Loucy (cell line): ENCODE measurements around the gene SH3GLB1.

Experiments
- H2AFZ ChIP-seq: fragments of 200-600 bp; sonication (generic); 2 replicates; pipeline ENCODE4 v1.6.0; 2016; ENCODE audit warnings: antibody characterized with exemption, mild to moderate bottlenecking, low read length, moderate library complexity
- H3F3A ChIP-seq: fragments of 200-600 bp; 2 replicates; pipeline ENCODE4 v1.6.0; 2016; ENCODE audit warnings: antibody characterized with exemption, low read depth, mild to moderate bottlenecking
- H3K27me3 ChIP-seq: fragments of 200-600 bp; sonication (generic); 2 replicates; pipeline ENCODE4 v1.6.1; 2014; ENCODE audit warnings: low read length, mild to moderate bottlenecking; ENCODE audit not compliant: insufficient read depth, poor library complexity, severe bottlenecking
- H3K36me3 ChIP-seq: fragments of 200-600 bp; sonication (generic); 2 replicates; pipeline ENCODE4 v1.6.1; 2016; ENCODE audit warnings: low read length; ENCODE audit not compliant: insufficient read depth
- H3K4me1 ChIP-seq: fragments of 200-600 bp; sonication (generic); 2 replicates; pipeline ENCODE4 v1.5.1; 2014; ENCODE audit warnings: low read length, mild to moderate bottlenecking; ENCODE audit not compliant: insufficient read depth, poor library complexity, severe bottlenecking
- H3K4me2 ChIP-seq: fragments of 200-600 bp; sonication (generic); 2 replicates; pipeline ENCODE4 v1.6.0; 2014; ENCODE audit warnings: antibody characterized with exemption, low read length, low read depth, mild to moderate bottlenecking; ENCODE audit not compliant: poor library complexity, severe bottlenecking
- H3K4me3 ChIP-seq: fragments of 200-600 bp; sonication (generic); 2 replicates; pipeline ENCODE4 v1.5.1; 2014; ENCODE audit warnings: low read length, mild to moderate bottlenecking, mixed read lengths; ENCODE audit not compliant: poor library complexity, severe bottlenecking
- H3K79me2 ChIP-seq: fragments of 200-600 bp; sonication (generic); 2 replicates; pipeline ENCODE4 v1.6.1; 2014; ENCODE audit warnings: low read length; ENCODE audit not compliant: insufficient read depth
- H3K9ac ChIP-seq: fragments of 200-600 bp; sonication (generic); 2 replicates; pipeline ENCODE4 v1.6.0; 2014; ENCODE audit warnings: mild to moderate bottlenecking, low read depth, low read length, moderate library complexity; ENCODE audit not compliant: poor library complexity, severe bottlenecking
- H3K9me2 ChIP-seq: fragments of 200-600 bp; sonication (generic); replicated peaks from 2 replicates; pipeline ENCODE4 v1.6.1; 2016; ENCODE audit warnings: low read depth, low read length, mixed read lengths
- H3K9me3 ChIP-seq: fragments of 200-600 bp; sonication (generic); 2 replicates; pipeline ENCODE4 v1.6.1; 2014; ENCODE audit warnings: mild to moderate bottlenecking, antibody characterized with exemption, low read length, low read depth; ENCODE audit not compliant: insufficient read depth
- H4K20me1 ChIP-seq: fragments of 200-600 bp; sonication (generic); 2 replicates; pipeline ENCODE4 v1.6.0; 2014; ENCODE audit warnings: antibody characterized with exemption, low read length, mild to moderate bottlenecking; ENCODE audit not compliant: insufficient read depth, poor library complexity, severe bottlenecking
- EZH2phosphoT487 ChIP-seq: fragments of 200-600 bp; IDR thresholded peaks from 2 replicates; pipeline ENCODE4 v1.6.1; 2018; ENCODE audit warnings: antibody characterized with exemption, mild to moderate bottlenecking, moderate library complexity, borderline replicate concordance
- TF ChIP-seq, protein P1 (sequence below): fragments of 200-600 bp; sonication (generic); conservative IDR thresholded peaks from 2 replicates; pipeline ENCODE4 v1.5.1; 2014; ENCODE audit warnings: mild to moderate bottlenecking, antibody characterized with exemption, low read length

Gene SH3GLB1

DNA sequence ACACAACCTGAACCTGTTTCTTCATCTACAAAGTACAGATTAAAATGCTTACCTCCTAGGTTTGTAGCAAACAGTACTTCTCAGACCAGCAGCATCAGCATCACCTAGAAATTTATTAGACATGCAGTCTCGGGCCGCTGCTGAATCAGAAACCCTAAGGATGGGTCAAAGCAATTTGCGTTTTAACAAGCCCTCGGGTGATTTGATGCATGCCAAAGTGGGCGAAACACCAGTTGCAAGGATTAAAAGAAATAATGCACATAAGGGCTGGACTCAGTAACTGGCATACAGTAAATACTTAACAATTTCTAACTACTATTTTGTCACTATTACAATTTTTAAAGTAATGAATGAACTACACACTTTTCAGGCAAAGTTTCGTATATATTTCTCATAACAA, 47.5 kb downstream of the SH3GLB1 start:
- no peaks in the 10 kb centered on the region for H3K36me3 ChIP-seq
- no peaks in the 10 kb centered on the region for H4K20me1 ChIP-seq
- TF ChIP-seq, protein P1, sequence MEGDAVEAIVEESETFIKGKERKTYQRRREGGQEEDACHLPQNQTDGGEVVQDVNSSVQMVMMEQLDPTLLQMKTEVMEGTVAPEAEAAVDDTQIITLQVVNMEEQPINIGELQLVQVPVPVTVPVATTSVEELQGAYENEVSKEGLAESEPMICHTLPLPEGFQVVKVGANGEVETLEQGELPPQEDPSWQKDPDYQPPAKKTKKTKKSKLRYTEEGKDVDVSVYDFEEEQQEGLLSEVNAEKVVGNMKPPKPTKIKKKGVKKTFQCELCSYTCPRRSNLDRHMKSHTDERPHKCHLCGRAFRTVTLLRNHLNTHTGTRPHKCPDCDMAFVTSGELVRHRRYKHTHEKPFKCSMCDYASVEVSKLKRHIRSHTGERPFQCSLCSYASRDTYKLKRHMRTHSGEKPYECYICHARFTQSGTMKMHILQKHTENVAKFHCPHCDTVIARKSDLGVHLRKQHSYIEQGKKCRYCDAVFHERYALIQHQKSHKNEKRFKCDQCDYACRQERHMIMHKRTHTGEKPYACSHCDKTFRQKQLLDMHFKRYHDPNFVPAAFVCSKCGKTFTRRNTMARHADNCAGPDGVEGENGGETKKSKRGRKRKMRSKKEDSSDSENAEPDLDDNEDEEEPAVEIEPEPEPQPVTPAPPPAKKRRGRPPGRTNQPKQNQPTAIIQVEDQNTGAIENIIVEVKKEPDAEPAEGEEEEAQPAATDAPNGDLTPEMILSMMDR = no peak
- TF ChIP-seq EZH2phosphoT487 = no peak

DNA sequence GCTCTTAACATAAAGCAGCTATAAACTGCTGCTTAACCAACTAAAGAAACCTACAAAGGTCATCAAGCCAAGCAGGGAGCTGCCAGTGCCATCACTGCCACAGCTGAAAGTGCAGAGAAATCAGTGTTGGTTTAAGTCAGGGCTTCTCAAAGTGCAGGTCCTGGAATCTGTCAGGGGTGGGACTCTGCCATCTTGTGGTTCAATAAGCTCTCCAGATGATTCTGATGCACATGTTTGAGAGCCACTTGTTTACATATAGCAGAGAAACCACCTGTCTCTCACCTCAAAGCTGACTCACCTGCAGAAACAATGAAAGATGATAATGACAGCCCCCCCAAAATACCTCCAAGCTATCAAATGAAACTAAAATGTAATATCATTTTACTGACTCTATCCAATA, 49.3 kb downstream of the SH3GLB1 start:
- no peaks in the 10 kb centered on the region for H3K9me3 ChIP-seq
- H3F3A ChIP-seq = no peaks in the 10 kb centered on the region
- no peaks in the 10 kb centered on the region for H3K9me2 ChIP-seq
- TF ChIP-seq EZH2phosphoT487 = no peak
- TF ChIP-seq, protein P1 = peak; percentile 45
- no peak overlapping the region for H2AFZ ChIP-seq
- no peak overlapping the region for H3K4me3 ChIP-seq
- no peaks in the 10 kb centered on the region for H3K36me3 ChIP-seq
- no peaks in the 10 kb centered on the region for H3K27me3 ChIP-seq
- H3K9ac ChIP-seq = no peak overlapping the region
- no peaks in the 10 kb centered on the region for H4K20me1 ChIP-seq
- no peak overlapping the region for H3K4me2 ChIP-seq
- no peaks in the 10 kb centered on the region for H3K79me2 ChIP-seq
- no peaks in the 10 kb centered on the region for H3K4me1 ChIP-seq

More for the DNA sequence above, 47.5 kb downstream of the SH3GLB1 start:
- Histone ChIP-seq H3K9me2 (no peaks in the 10 kb centered on the region), H3K9me3 (no peaks in the 10 kb centered on the region), H3K4me2 (no peak overlapping the region), H3K27me3 (no peaks in the 10 kb centered on the region), H3F3A (no peaks in the 10 kb centered on the region), H3K4me1 (no peaks in the 10 kb centered on the region), H2AFZ (no peak overlapping the region), H3K4me3 (no peak overlapping the region), H3K9ac (no peak overlapping the region), H3K79me2 (no peaks in the 10 kb centered on the region)

DNA sequence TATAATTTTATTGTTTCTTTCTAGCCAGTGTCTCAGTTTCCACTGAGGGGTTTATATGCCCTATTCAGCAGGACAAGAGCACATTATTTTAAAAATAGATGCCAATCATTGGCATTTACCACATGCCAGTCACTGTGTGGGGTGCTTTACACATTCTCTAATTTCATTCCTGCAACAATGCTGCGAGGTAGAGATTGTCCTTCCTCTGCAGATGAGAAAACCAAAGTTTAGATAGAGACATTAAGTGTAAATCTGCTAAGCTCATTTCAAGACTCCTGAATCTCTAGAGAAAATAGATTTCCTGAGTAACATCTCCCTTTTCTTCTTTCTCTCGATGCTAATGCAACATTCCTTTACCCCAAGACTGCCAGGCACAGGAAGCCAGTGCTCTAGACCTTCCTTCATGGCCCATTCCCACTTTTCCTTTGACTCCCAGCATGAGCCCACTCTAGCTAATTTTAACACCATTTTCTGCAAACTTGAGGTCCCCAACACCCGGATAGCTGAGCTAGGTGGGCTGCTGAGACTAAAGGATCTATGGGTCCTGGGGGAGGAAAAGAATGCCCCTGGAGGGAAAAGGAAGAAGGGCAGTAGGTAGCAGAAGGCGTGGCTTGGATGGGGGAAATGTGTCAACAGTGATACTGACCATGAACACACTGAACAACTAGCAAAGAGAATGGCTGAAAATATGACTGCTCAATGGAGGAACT, 50.0 kb downstream of the SH3GLB1 start:
- no peaks in the 10 kb centered on the region for H3K9me2 ChIP-seq
- no peaks in the 10 kb centered on the region for H3K36me3 ChIP-seq
- H3K4me1 ChIP-seq = no peaks in the 10 kb centered on the region
- no peak overlapping the region for H3K4me3 ChIP-seq
- H3K27me3 ChIP-seq = no peaks in the 10 kb centered on the region
- no peaks in the 10 kb centered on the region for H3F3A ChIP-seq
- TF ChIP-seq EZH2phosphoT487 = no peak
- TF ChIP-seq, protein P1 = no peak
- H2AFZ ChIP-seq = no peak overlapping the region
- H4K20me1 ChIP-seq = no peaks in the 10 kb centered on the region
- no peaks in the 10 kb centered on the region for H3K79me2 ChIP-seq
- no peak overlapping the region for H3K9ac ChIP-seq
- no peak overlapping the region for H3K4me2 ChIP-seq
- no peaks in the 10 kb centered on the region for H3K9me3 ChIP-seq
